HepG2 (cell line): Measurements from ENCODE around the gene PIAS1. TPM values are rescaled to one million over a fixed set of nuclear protein-coding genes. Genes with fewer than 3 reads are reported as not detected.

Experiments
- ATAC-seq: fragments of 200-7000 bp; cut with Tn5 transposase; 3 replicates; pipeline ENCODE4 v1.9.1; 2020; ENCODE audit warnings: mild to moderate bottlenecking, moderate library complexity
- BruUV-seq: library from RNA; stranded (reverse); fragments of 400-500 nt; replicated peaks from 2 replicates; lab custom pipeline; 2021; lab: Mats Ljungman, UMichigan
- CTCF ChIA-PET: fragments of 300-600 bp; formaldehyde crosslinking; extraction: SDS; loops from one replicate; lab custom pipeline; 2021; ENCODE audit warnings: low total read pairs, inconsistent platforms, low intra/inter-chr PET ratio; lab: Yijun Ruan, JAX
- POLR2A ChIA-PET: fragments of 350-600 bp; sonication (Branson Sonifier 250); formaldehyde crosslinking; loops from one replicate; lab custom pipeline; 2020; ENCODE audit warnings: antibody characterized with exemption, inconsistent platforms; lab: Yijun Ruan, JAX
- DNase-seq: peaks from one replicate; pipeline ENCODE4 v3.0.0-alpha.2; 2015; ENCODE audit warnings: low spot score
- FAIRE-seq: peaks from 3 replicates; lab custom pipeline; 2011; peaks lifted over from hg19 to GRCh38; lab: Jason Lieb, UNC
- H2AFZ ChIP-seq: one replicate; pipeline ENCODE4 v1.6.1; 2011; ENCODE audit warnings: low read length, inconsistent platforms
- H3K27ac ChIP-seq: fragments of 300-600 bp; 3 replicates; pipeline ENCODE4 v1.8.0; 2011; ENCODE audit warnings: mixed run types, mild to moderate bottlenecking, mixed read lengths, low read length, inconsistent platforms; ENCODE audit not compliant: insufficient read depth; ENCODE audit errors: extremely low read length
- H3K27me3 ChIP-seq, 2 experiments: fragments of 200-600 bp in 1 of 2; 2 replicates in 1 of 2; 3 replicates in 1 of 2; pipeline versions ENCODE4 v1.6.0 to v1.8.0; 2011; ENCODE audit warnings: low read length in 2 of 2, mild to moderate bottlenecking in 2 of 2, moderate library complexity in 2 of 2, inconsistent platforms in 1 of 2; ENCODE audit not compliant: insufficient read depth in 2 of 2, control insufficient read depth in 1 of 2
- H3K36me3 ChIP-seq, 2 experiments: fragments of 200-600 bp in 1 of 2; replicated peaks in 1 of 2; 2 replicates in 1 of 2; 3 replicates in 1 of 2; pipeline versions ENCODE4 v1.5.1 to v1.8.0; 2011; ENCODE audit warnings: low read length in 2 of 2, inconsistent platforms in 1 of 2; ENCODE audit not compliant: insufficient read depth in 2 of 2, control insufficient read depth in 1 of 2
- H3K4me1 ChIP-seq: 2 replicates; pipeline ENCODE4 v1.5.1; 2012; ENCODE audit warnings: low read length, inconsistent platforms; ENCODE audit not compliant: insufficient read depth
- H3K4me2 ChIP-seq: 2 replicates; pipeline ENCODE4 v1.6.0; 2011; ENCODE audit warnings: low read depth, low read length, inconsistent platforms
- H3K4me3 ChIP-seq, 3 experiments: fragments of 200-600 bp in 1 of 3; sonication (generic), shearing (Covaris generic) in 1 of 3; replicated peaks in 1 of 3; 2 replicates each; pipeline ENCODE4 v1.5.1; 2011 to 2016; ENCODE audit warnings: low read length in 3 of 3, inconsistent platforms in 2 of 3, low read depth in 2 of 3, mild to moderate bottlenecking in 2 of 3, control low read depth in 1 of 3, mixed read lengths in 1 of 3; ENCODE audit not compliant: insufficient read depth in 1 of 3
- H3K79me2 ChIP-seq: one replicate; pipeline ENCODE4 v1.6.1; 2011; ENCODE audit warnings: low read length, inconsistent platforms; ENCODE audit not compliant: insufficient read depth
- H3K9ac ChIP-seq: 2 replicates; pipeline ENCODE4 v1.6.0; 2011; ENCODE audit warnings: mild to moderate bottlenecking, low read depth, low read length, inconsistent platforms; ENCODE audit not compliant: insufficient read depth
- H3K9me3 ChIP-seq: 2 replicates; pipeline ENCODE4 v1.5.1; 2012; ENCODE audit warnings: mild to moderate bottlenecking, low read length
- H4K20me1 ChIP-seq: 2 replicates; pipeline ENCODE4 v1.6.0; 2011; ENCODE audit warnings: inconsistent platforms, mild to moderate bottlenecking, low read length, moderate library complexity; ENCODE audit not compliant: insufficient read depth
- ARNT2 ChIP-seq: sonication (generic); formaldehyde crosslinking; IDR thresholded peaks from 2 replicates; pipeline ENCODE4 v1.8.0; 2022; ENCODE audit warnings: mild to moderate bottlenecking, low read depth, missing genetic modification reagents, moderate library complexity
- MAFF ChIP-seq: IDR thresholded peaks from 2 replicates; pipeline ENCODE4 v1.6.1; 2011; ENCODE audit warnings: low read depth, low read length, improper control_type of control experiment
- MAFK ChIP-seq, 2 experiments: IDR thresholded peaks in 1 of 2; conservative IDR thresholded peaks in 1 of 2; 2 replicates each; pipeline ENCODE4 v1.6.1; 2011; ENCODE audit warnings: improper control_type of control experiment in 2 of 2, low read length in 2 of 2
- SMC3 ChIP-seq: IDR thresholded peaks from 2 replicates; pipeline ENCODE4 v1.6.1; 2011; ENCODE audit warnings: low read length, improper control_type of control experiment
- SP140L ChIP-seq: sonication (generic); formaldehyde crosslinking; IDR thresholded peaks from 2 replicates; pipeline ENCODE4 v1.4.0; 2020; ENCODE audit warnings: missing genetic modification reagents, borderline replicate concordance
- STAG1 ChIP-seq: sonication (generic); formaldehyde crosslinking; IDR thresholded peaks from 2 replicates; pipeline ENCODE4 v1.4.0; 2020; ENCODE audit warnings: missing genetic modification reagents
- STAT5B ChIP-seq: sonication (generic); formaldehyde crosslinking; IDR thresholded peaks from 2 replicates; pipeline ENCODE4 v1.4.0; 2020; ENCODE audit warnings: missing genetic modification reagents
- ZNF383 ChIP-seq: sonication (generic); formaldehyde crosslinking; IDR thresholded peaks from 2 replicates; pipeline ENCODE4 v1.4.0; 2020; ENCODE audit warnings: missing genetic modification reagents, mild to moderate bottlenecking, borderline replicate concordance
- ZNF577 ChIP-seq: sonication (generic); formaldehyde crosslinking; IDR thresholded peaks from 2 replicates; pipeline ENCODE4 v1.4.0; 2020; ENCODE audit warnings: mild to moderate bottlenecking, low read depth, missing genetic modification reagents, borderline replicate concordance
- ZNF597 ChIP-seq: sonication (generic); formaldehyde crosslinking; IDR thresholded peaks from 2 replicates; pipeline ENCODE4 v1.5.0; 2020; ENCODE audit warnings: missing genetic modification reagents
- WGBS: methylation state at CpG from one replicate; pipeline ENCODE4 v1.1.6; 2017; ENCODE audit warnings: low lambda C conversion rate; 5-methylcytosine and 5-hydroxymethylcytosine counted together
- in situ Hi-C: cut with HindIII; loops from 2 replicates; pipeline ENCODE4 v1.10.0; 2017; ENCODE audit warnings: low pct_unique_long_range_greater_than_20kb; ENCODE audit not compliant: extremely low pct_ligation_motif_present
- intact Hi-C: fragments of 100-400 bp; cut with micrococcal nuclease; formaldehyde crosslinking; loops from one replicate; pipeline ENCODE4 v1.10.0; 2022; ENCODE audit not compliant: unreplicated experiment
- polyA plus RNA-seq, 8 experiments: library from polyadenylated mRNA; depleted of rRNA in 3 of 8; stranded (reverse) in 7 of 8; unstranded in 1 of 8; fragments of >200 nt; fragmentation: Illumina TruSeq in 4 of 8; extraction: Trizol in 4 of 8; gene quantifications; 2 replicates each; pipeline versions ENCODE4 v1.2.1 to v1.2.3, GENCODE V29; 2011 to 2016; ENCODE audit warnings: low read depth in 4 of 8, missing spikeins in 1 of 8, mixed read lengths in 1 of 8; ENCODE audit not compliant: insufficient read depth in 1 of 8
- total RNA-seq, 5 experiments: library from RNA; depleted of rRNA; stranded (reverse); fragments of >200 nt; fragmentation: Illumina TruSeq; extraction: Trizol; gene quantifications; 2 replicates each; pipeline ENCODE4 v1.2.3, GENCODE V29; 2016; ENCODE audit warnings: low read depth in 1 of 5

Gene PIAS1
- total and polyA plus RNA-seq, 2 of the 13 experiments (the other 11 are each of a cell fraction or from before 2014, with no cell fraction given) = 20.7 to 33.7 TPM

DNA sequence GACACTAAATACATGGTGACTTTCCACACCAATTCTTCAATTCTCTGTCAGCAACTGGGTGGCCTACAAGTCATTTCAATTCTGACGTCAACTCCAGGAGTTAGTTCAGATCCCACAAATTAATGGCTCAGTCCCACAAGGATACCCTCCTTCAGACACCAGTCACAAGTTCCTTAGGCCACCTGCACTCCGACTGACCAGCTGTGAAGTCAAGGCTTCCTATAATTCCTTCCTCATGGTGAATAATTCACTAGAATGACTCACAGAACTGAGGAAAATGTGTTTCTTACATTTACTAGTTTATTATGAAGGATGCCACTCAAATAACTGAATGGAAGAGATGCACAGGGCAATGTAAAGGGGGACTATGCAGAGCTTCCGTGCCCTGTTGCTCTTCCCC is 6.3 kb upstream of the PIAS1 start (continued):
- TF ChIP-seq ARNT2 (CRISPR knock-in tag) = no peak
- no peak for TF ChIP-seq ZNF577

DNA sequence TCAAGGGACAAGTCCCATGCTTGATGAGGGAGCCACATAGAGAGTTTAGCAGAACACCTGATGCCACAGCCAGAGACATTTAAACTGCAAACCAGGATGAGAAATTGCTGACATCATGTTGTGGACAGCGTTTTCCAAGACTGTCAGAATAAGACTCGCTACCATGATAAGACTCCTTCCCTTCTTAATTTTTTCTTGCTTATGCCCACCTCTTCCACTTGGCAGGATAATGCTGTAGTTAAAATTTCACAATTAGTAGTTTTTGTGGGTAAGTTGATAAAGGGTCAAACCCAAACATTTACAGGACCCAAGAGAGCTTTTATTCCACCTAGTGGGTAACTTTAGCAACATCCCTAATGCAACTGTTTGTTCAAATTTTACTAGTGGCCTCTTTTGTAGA is 3.0 kb upstream of the PIAS1 start:
- no peak for TF ChIP-seq STAT5B
- TF ChIP-seq SP140L (CRISPR knock-in tag) = no peak
- TF ChIP-seq STAG1 = peak; percentile 49; the same call in 1 of the 2 replicates
- TF ChIP-seq ZNF597 (CRISPR knock-in tag) = no peak
- TF ChIP-seq SMC3 = peak; percentile 2; the same call in 1 of the 2 replicates
- TF ChIP-seq MAFK (conservative IDR thresholded peaks at IDR 0.05 in 1 of 2, IDR thresholded peaks at IDR 0.05 in 1 of 2; ENCODE audit: low read length in 2 of 2) = peak; percentile 56 to 59
- TF ChIP-seq MAFF = 0 out of 2 replicates have a peak, but pooled peaks have one; percentile 35
- no peak for TF ChIP-seq ZNF383 (CRISPR knock-in tag)
- no peaks in the 10 kb centered on the region for H3K9me3 ChIP-seq
- DNase-seq (no peak), ATAC-seq (no peak), FAIRE-seq (peak; percentile 58)
- intact Hi-C loops (loop anchor here (1.0 to 10.0 kb wide), 4 partner anchors 104 to 1346 kb away; partner anchors contain the start of gene RNU6-1), in situ Hi-C loops (loop anchor here (5.0 kb wide), 1 partner anchor 189 kb away; no protein-coding TSS in a partner anchor)
- ChIA-PET CTCF (no interaction called here), POLR2A (no interaction called here)
- no TSS peak for BruUV-seq
- no peaks in the 10 kb centered on the region for H3K27me3 ChIP-seq
- no peak overlapping the region for H3K27ac ChIP-seq
- H3K4me3 ChIP-seq = no peak overlapping the region
- peaks cover 13% of the 10 kb centered on the region for H4K20me1 ChIP-seq
- H2AFZ ChIP-seq = no peak overlapping the region
- peaks cover 14% of the 10 kb centered on the region for H3K79me2 ChIP-seq
- H3K36me3 ChIP-seq = no peaks in the 10 kb centered on the region
- H3K4me2 ChIP-seq = no peak overlapping the region
- WGBS = 86% methylated on average over 2 of the region's 2 CpGs
- H3K4me1 ChIP-seq = peaks cover 38% of the 10 kb centered on the region
- H3K9ac ChIP-seq = no peak overlapping the region
